GM23248 (cell line): ENCODE measurements around the gene RAD51D. TPM values are rescaled to one million over a fixed set of nuclear protein-coding genes. Genes with fewer than 3 reads are reported as not detected.
A peak's percentile ranks its signal among the peaks of the same experiment; 100 is the strongest.

ENCODE experiments used
- DNase-seq: peaks from one replicate; pipeline ENCODE4 v3.0.0-alpha.2; 2015
- H2AFZ ChIP-seq: fragments of 200-600 bp; sonication (generic); 2 replicates; pipeline ENCODE4 v1.6.1; 2016; ENCODE audit warnings: antibody characterized with exemption
- H3F3A ChIP-seq: fragments of 200-600 bp; sonication (generic); 2 replicates; pipeline ENCODE4 v1.6.1; 2016; ENCODE audit warnings: mild to moderate bottlenecking, antibody characterized with exemption, mixed run types; ENCODE audit not compliant: insufficient read depth
- H3K27ac ChIP-seq: fragments of 200-600 bp; sonication (generic); 2 replicates; pipeline ENCODE4 v1.5.1; 2016; ENCODE audit warnings: mild to moderate bottlenecking
- H3K27me3 ChIP-seq: fragments of 200-600 bp; sonication (generic); replicated peaks from 2 replicates; pipeline ENCODE4 v1.6.1; 2016; ENCODE audit warnings: mild to moderate bottlenecking; ENCODE audit not compliant: insufficient read depth
- H3K36me3 ChIP-seq: fragments of 200-600 bp; sonication (generic); 2 replicates; pipeline ENCODE4 v1.6.1; 2016; ENCODE audit warnings: low read depth, mild to moderate bottlenecking
- H3K4me1 ChIP-seq: fragments of 200-600 bp; sonication (generic); 2 replicates; pipeline ENCODE4 v1.6.1; 2016; ENCODE audit warnings: mild to moderate bottlenecking; ENCODE audit not compliant: insufficient read depth
- H3K4me2 ChIP-seq: fragments of 200-600 bp; sonication (generic); one replicate; pipeline ENCODE4 v1.6.1; 2016; ENCODE audit warnings: mild to moderate bottlenecking; ENCODE audit not compliant: unreplicated experiment
- H3K4me3 ChIP-seq: fragments of 200-600 bp; sonication (generic); 2 replicates; pipeline ENCODE4 v1.5.1; 2016; ENCODE audit warnings: mild to moderate bottlenecking
- H3K79me2 ChIP-seq: fragments of 200-600 bp; sonication (generic); 2 replicates; pipeline ENCODE4 v1.6.1; 2016; ENCODE audit warnings: mild to moderate bottlenecking; ENCODE audit not compliant: insufficient read depth
- H3K9ac ChIP-seq: fragments of 200-600 bp; sonication (generic); 2 replicates; pipeline ENCODE4 v1.6.1; 2016; ENCODE audit warnings: mild to moderate bottlenecking
- H3K9me2 ChIP-seq: fragments of 200-600 bp; sonication (generic); 2 replicates; pipeline ENCODE4 v1.6.1; 2016; ENCODE audit warnings: mixed run types, mild to moderate bottlenecking, moderate library complexity; ENCODE audit not compliant: insufficient read depth
- H3K9me3 ChIP-seq: fragments of 200-600 bp; sonication (generic); one replicate; pipeline ENCODE4 v1.6.1; 2017; ENCODE audit warnings: low read depth
- H4K20me1 ChIP-seq: fragments of 200-600 bp; sonication (generic); 2 replicates; pipeline ENCODE4 v1.6.0; 2016; ENCODE audit not compliant: insufficient read depth
- EZH2 ChIP-seq: fragments of 200-600 bp; sonication (generic); IDR thresholded peaks from 2 replicates; pipeline ENCODE4 v1.6.1; 2018; ENCODE audit warnings: antibody characterized with exemption, mild to moderate bottlenecking; ENCODE audit not compliant: insufficient read depth, poor library complexity, severe bottlenecking
- EZH2phosphoT487 ChIP-seq: fragments of 200-600 bp; sonication (generic); IDR thresholded peaks from 2 replicates; pipeline ENCODE4 v1.6.1; 2018; ENCODE audit warnings: antibody characterized with exemption, moderate library complexity, mild to moderate bottlenecking, low read depth; ENCODE audit not compliant: insufficient read depth
- WGBS, 2 experiments: methylation state at CpG; one replicate each; pipeline ENCODE4 v1.1.6; 2015 to 2017; ENCODE audit warnings: low lambda C conversion rate in 2 of 2, low coverage in 1 of 2; ENCODE audit errors: missing lambda C conversion rate in 2 of 2; 5-methylcytosine and 5-hydroxymethylcytosine counted together
- in situ Hi-C: fragments of 300-500 bp; cut with MboI; formaldehyde crosslinking; loops from 2 replicates; pipeline ENCODE4 v1.15.0; 2020
- polyA plus RNA-seq: library from polyadenylated mRNA; unstranded; fragments of >200 nt; fragmentation: Nextera tagmentation; extraction: Ambion mirVana; gene quantifications from 2 replicates; pipeline ENCODE4 v1.2.1, GENCODE V29; 2016
- total RNA-seq: library from RNA; depleted of rRNA; stranded (reverse); fragments of >200 nt; shearing (Covaris generic); gene quantifications from 2 replicates; pipeline ENCODE4 v1.2.3, GENCODE V29; 2014

Gene RAD51D
- total and polyA plus RNA-seq, 2 experiments from 2014 or later, result 7.7 to 9.9 TPM

GRCh38 chr17:35082073-35082657 is 37.5 kb downstream of the RAD51D start:
- no peak for TF ChIP-seq EZH2phosphoT487
- no peak for TF ChIP-seq EZH2
- in situ Hi-C loops, result loop anchor here (25.0 kb wide), 1 partner anchor 1430 kb away; no protein-coding TSS in a partner anchor
- no peaks in the 10 kb centered on the region for H3K9me3 ChIP-seq

DNA sequence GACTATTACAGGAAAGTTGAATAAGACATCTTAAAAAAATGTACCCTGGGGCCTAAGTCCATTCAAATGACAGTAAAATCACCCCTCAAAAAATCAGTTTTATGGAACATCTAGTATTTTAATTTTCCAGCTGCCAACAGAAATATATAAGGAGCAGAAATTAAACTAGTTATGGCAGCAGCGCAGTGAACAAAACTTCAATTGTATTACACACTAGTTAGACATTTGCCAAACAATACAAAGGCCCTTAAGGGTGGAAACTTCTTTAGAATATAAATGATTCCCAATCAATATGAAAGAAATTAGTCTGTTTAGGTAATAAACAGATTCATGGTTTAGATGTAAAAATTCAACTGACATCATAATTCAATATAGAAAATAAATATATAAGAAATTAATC is 38.0 kb downstream of the RAD51D start:
- Histone ChIP-seq H3K4me3 (no peak overlapping the region), H3K27ac (no peak overlapping the region), H3F3A (peaks cover 16% of the 10 kb centered on the region), H3K4me1 (peaks cover 23% of the 10 kb centered on the region), H3K9me3 (no peaks in the 10 kb centered on the region), H2AFZ (no peak overlapping the region), H3K4me2 (no peak overlapping the region), H3K27me3 (no peaks in the 10 kb centered on the region), H3K79me2 (peaks cover 38% of the 10 kb centered on the region), H3K9me2 (no peaks in the 10 kb centered on the region), H3K9ac (no peak overlapping the region), H4K20me1 (no peaks in the 10 kb centered on the region), H3K36me3 (no peaks in the 10 kb centered on the region)
- no peak for DNase-seq
- TF ChIP-seq EZH2, result no peak
- TF ChIP-seq EZH2phosphoT487, result no peak
- in situ Hi-C loops, result loop anchor here (25.0 kb wide), 1 partner anchor 1431 kb away; no protein-coding TSS in a partner anchor
- 98 to 100% methylated on average over 1 of the region's 1 CpG for whole genome bisulfite sequencing, 2 experiments

More at GRCh38 chr17:35082073-35082657, 37.5 kb downstream of the RAD51D start:
- H3K4me3 ChIP-seq, result no peak overlapping the region
- no peak overlapping the region for H3K27ac ChIP-seq
- no peaks in the 10 kb centered on the region for H4K20me1 ChIP-seq
- peaks cover 23% of the 10 kb centered on the region for H3K4me1 ChIP-seq
- H3K36me3 ChIP-seq, result no peaks in the 10 kb centered on the region
- H3K4me2 ChIP-seq, result peak overlapping the region; percentile 9
- DNase-seq, result peak; percentile 87
- no peak overlapping the region for H2AFZ ChIP-seq
- H3K79me2 ChIP-seq, result peaks cover 41% of the 10 kb centered on the region
- WGBS, 2 experiments, result 32 to 38% methylated on average over 3 of the region's 3 CpGs
- no peak overlapping the region for H3K9ac ChIP-seq
- H3K27me3 ChIP-seq, result no peaks in the 10 kb centered on the region
- peaks cover 16% of the 10 kb centered on the region for H3F3A ChIP-seq
- H3K9me2 ChIP-seq, result no peaks in the 10 kb centered on the region

GRCh38 chr17:35080536-35080935 is 39.1 kb downstream of the RAD51D start:
- Histone ChIP-seq H3K4me1 (peaks cover 20% of the 10 kb centered on the region), H3K79me2 (peaks cover 27% of the 10 kb centered on the region), H2AFZ (no peak overlapping the region), H3K27me3 (no peaks in the 10 kb centered on the region), H4K20me1 (no peaks in the 10 kb centered on the region), H3K4me2 (no peak overlapping the region), H3K36me3 (no peaks in the 10 kb centered on the region), H3K9me2 (no peaks in the 10 kb centered on the region), H3K27ac (no peak overlapping the region), H3K9me3 (no peaks in the 10 kb centered on the region), H3K4me3 (no peak overlapping the region), H3F3A (peaks cover 16% of the 10 kb centered on the region), H3K9ac (no peak overlapping the region)
- 50 to 59% methylated on average over 1 of the region's 1 CpG for WGBS, 2 experiments
- TF ChIP-seq EZH2 (no peak), EZH2phosphoT487 (no peak)
- in situ Hi-C loops, result loop anchor here (25.0 kb wide), 1 partner anchor 1432 kb away; no protein-coding TSS in a partner anchor
- DNase-seq, result no peak

GRCh38 chr17:35079547-35080423 is 39.9 kb downstream of the RAD51D start:
- H3K9me2 ChIP-seq, result no peaks in the 10 kb centered on the region
- in situ Hi-C loops, result loop anchor here (25.0 kb wide), 1 partner anchor 1433 kb away; no protein-coding TSS in a partner anchor
- H3K9me3 ChIP-seq, result no peaks in the 10 kb centered on the region
- H2AFZ ChIP-seq, result no peak overlapping the region
- H3K79me2 ChIP-seq, result peaks cover 26% of the 10 kb centered on the region
- no peak overlapping the region for H3K4me3 ChIP-seq
- no peak overlapping the region for H3K27ac ChIP-seq
- H3K4me1 ChIP-seq, result peaks cover 14% of the 10 kb centered on the region
- H3K9ac ChIP-seq, result no peak overlapping the region
- H3K36me3 ChIP-seq, result no peaks in the 10 kb centered on the region
- peak; percentile 33 for DNase-seq
- H3K4me2 ChIP-seq, result no peak overlapping the region
- no peaks in the 10 kb centered on the region for H4K20me1 ChIP-seq
- WGBS, 2 experiments, result 98 to 100% methylated on average over 1 of the region's 1 CpG
- TF ChIP-seq EZH2phosphoT487 (no peak), EZH2 (no peak)
- H3K27me3 ChIP-seq, result no peaks in the 10 kb centered on the region
- peaks cover 16% of the 10 kb centered on the region for H3F3A ChIP-seq
